Endothelial cell of umbilical vein (primary cell): ENCODE data around the gene HECW1. TPM values are rescaled to one million over a fixed set of nuclear protein-coding genes. Genes with fewer than 3 reads are reported as not detected.

Source experiments
- BruUV-seq: library from RNA; stranded (reverse); fragments of 400-500 nt; replicated peaks from 2 replicates; lab custom pipeline; 2021; lab: Mats Ljungman, UMichigan
- CTCF ChIA-PET: fragments of 300-600, 350-600 bp; sonication (Branson Sonifier 250); formaldehyde crosslinking; loops from one replicate; lab custom pipeline; 2021; ENCODE audit warnings: antibody characterized with exemption, inconsistent platforms; lab: Charles Lee
- POLR2A ChIA-PET: fragments of 300-600, 350-600 bp; sonication (Branson Sonifier 250); formaldehyde crosslinking; loops from one replicate; lab custom pipeline; 2021; ENCODE audit warnings: antibody characterized with exemption, inconsistent platforms; lab: Charles Lee
- DNase-seq: peaks from one replicate; pipeline ENCODE4 v3.0.0-alpha.2; 2011; ENCODE audit warnings: low read depth, low spot score
- FAIRE-seq: peaks from 2 replicates; lab custom pipeline; 2011; peaks lifted over from hg19 to GRCh38; lab: Jason Lieb, UNC
- H2AFZ ChIP-seq: 2 replicates; pipeline ENCODE4 v1.6.0; 2012; ENCODE audit warnings: low read depth, low read length, control low read depth, inconsistent platforms
- H3K27ac ChIP-seq: 2 replicates; pipeline ENCODE4 v1.5.1; 2011; ENCODE audit warnings: low read depth, mild to moderate bottlenecking, control low read depth, low read length, moderate library complexity; ENCODE audit not compliant: insufficient read depth
- H3K27me3 ChIP-seq, 2 experiments: 2 replicates each; pipeline versions ENCODE4 v1.6.0 to v1.6.1; 2011; ENCODE audit warnings: low read length in 2 of 2, mixed read lengths in 1 of 2; ENCODE audit not compliant: control insufficient read depth in 2 of 2, insufficient read depth in 2 of 2
- H3K36me3 ChIP-seq, 2 experiments: 2 replicates in 1 of 2; 3 replicates in 1 of 2; pipeline ENCODE4 v1.5.1; 2011; ENCODE audit warnings: low read length in 2 of 2, mild to moderate bottlenecking in 1 of 2, moderate library complexity in 1 of 2; ENCODE audit not compliant: control insufficient read depth in 2 of 2, insufficient read depth in 2 of 2; ENCODE audit errors: extremely low read depth in 1 of 2
- H3K4me1 ChIP-seq: 3 replicates; pipeline ENCODE4 v1.5.1; 2011; ENCODE audit warnings: mild to moderate bottlenecking, low read length; ENCODE audit not compliant: control insufficient read depth, insufficient read depth; ENCODE audit errors: extremely low read depth
- H3K4me2 ChIP-seq: 2 replicates; pipeline ENCODE4 v1.6.1; 2011; ENCODE audit warnings: low read length, control low read depth, mixed read lengths; ENCODE audit not compliant: insufficient read depth
- H3K4me3 ChIP-seq, 3 experiments: fragments of 200-600 bp in 1 of 3; sonication (generic), shearing (Covaris generic) in 1 of 3; replicated peaks in 1 of 3; 2 replicates each; pipeline ENCODE4 v1.5.1; 2011 to 2016; ENCODE audit warnings: control low read depth in 3 of 3, low read length in 3 of 3, mild to moderate bottlenecking in 2 of 3, inconsistent platforms in 1 of 3, low read depth in 1 of 3, moderate library complexity in 1 of 3; ENCODE audit not compliant: insufficient read depth in 1 of 3
- H3K79me2 ChIP-seq: 2 replicates; pipeline ENCODE4 v1.6.0; 2012; ENCODE audit warnings: low read length, inconsistent platforms; ENCODE audit not compliant: control insufficient read depth, insufficient read depth
- H3K9ac ChIP-seq: replicated peaks from 2 replicates; pipeline ENCODE3; 2011; ENCODE audit warnings: low read length, control low read depth; ENCODE audit not compliant: insufficient read depth; ENCODE audit errors: extremely low read depth
- H3K9me1 ChIP-seq: replicated peaks from 3 replicates; pipeline ENCODE4 v1.6.0; 2011; ENCODE audit warnings: mild to moderate bottlenecking, low read length; ENCODE audit not compliant: control insufficient read depth, insufficient read depth; ENCODE audit errors: extremely low read depth
- H3K9me3 ChIP-seq: replicated peaks from 2 replicates; pipeline ENCODE4 v1.5.1; 2012; ENCODE audit warnings: low read length, inconsistent platforms; ENCODE audit not compliant: control insufficient read depth, insufficient read depth
- H4K20me1 ChIP-seq: replicated peaks from 2 replicates; pipeline ENCODE3; 2011; ENCODE audit warnings: mild to moderate bottlenecking, low read length; ENCODE audit not compliant: control insufficient read depth, insufficient read depth; ENCODE audit errors: extremely low read depth
- CTCF ChIP-seq, 2 donors: IDR thresholded peaks; 1 replicate in 1 of 2; 2 replicates in 1 of 2; pipeline ENCODE4 v1.5.1; 2011; ENCODE audit warnings: low read length in 2 of 2, mild to moderate bottlenecking in 2 of 2, moderate library complexity in 2 of 2, control low read depth in 1 of 2, inconsistent platforms in 1 of 2, low read depth in 1 of 2; ENCODE audit not compliant: insufficient read depth in 1 of 2; ENCODE audit errors: extremely low read depth in 1 of 2
- FOS ChIP-seq: IDR thresholded peaks from 2 replicates; pipeline ENCODE4 v1.6.1; 2011; ENCODE audit warnings: mild to moderate bottlenecking, low read length, moderate library complexity, borderline replicate concordance; ENCODE audit not compliant: insufficient read depth
- GATA2 ChIP-seq: IDR thresholded peaks from 2 replicates; pipeline ENCODE4 v1.7.0; 2011; ENCODE audit warnings: low read depth, mild to moderate bottlenecking, moderate library complexity, mixed read lengths, low read length; ENCODE audit not compliant: insufficient read length, insufficient read depth
- JUN ChIP-seq: IDR thresholded peaks from 2 replicates; pipeline ENCODE4 v1.6.1; 2011; ENCODE audit warnings: borderline replicate concordance, low read depth; ENCODE audit not compliant: insufficient read length, insufficient read depth
- MAX ChIP-seq: IDR thresholded peaks from 2 replicates; pipeline ENCODE4 v1.6.1; 2011; ENCODE audit not compliant: insufficient read depth, insufficient read length
- POLR2AphosphoS5 ChIP-seq: IDR thresholded peaks from 2 replicates; pipeline ENCODE4 v1.6.1; 2012; ENCODE audit warnings: low read depth, mild to moderate bottlenecking, control low read depth, low read length, moderate library complexity; ENCODE audit not compliant: insufficient read depth
- dilution Hi-C: fragments of 300-500 bp; cut with MboI; formaldehyde crosslinking; loops from one replicate; pipeline ENCODE4 v1.15.0; 2019; ENCODE audit warnings: low sequenced_read_pairs; ENCODE audit not compliant: extremely low pct_ligation_motif_present
- intact Hi-C: fragments of 100-400 bp; cut with micrococcal nuclease; formaldehyde crosslinking; loops from one replicate; pipeline ENCODE4 v1.10.0; 2022
- polyA plus RNA-seq, 4 experiments: library from polyadenylated mRNA; depleted of rRNA in 3 of 4; stranded (reverse) in 3 of 4; unstranded in 1 of 4; fragments of >200 nt; gene quantifications; 2 replicates each; pipeline versions ENCODE4 v1.2.1 to v1.2.3, GENCODE V29; 2011 to 2012; ENCODE audit warnings: missing spikeins in 1 of 4
- total RNA-seq: library from RNA; stranded (reverse); gene quantifications from 2 replicates; pipeline ENCODE4 v1.2.3, GENCODE V29; 2021

Gene HECW1
- total and polyA plus RNA-seq, 2 donors (not counting 3 experiments of a cell fraction or from before 2014, with no cell fraction given) = not detected

GRCh38 chr7:43076189-43076605 is 36.2 kb upstream of the HECW1 start:
- no peak for TF ChIP-seq POLR2AphosphoS5
- TF ChIP-seq CTCF (IDR thresholded peaks at IDR 0.05; ENCODE audit: extremely low read depth in 1 of 2, insufficient read depth in 1 of 2, low read depth in 1 of 2, low read length in 2 of 2) = no peak
- TF ChIP-seq JUN = no peak
- TF ChIP-seq MAX = no peak
- no peak for TF ChIP-seq GATA2
- no peak for TF ChIP-seq FOS
- peaks cover 0 to 2% of the 10 kb centered on the region in 2 experiments for H3K27me3 ChIP-seq
- no peak overlapping the region for H3K4me2 ChIP-seq
- H3K27ac ChIP-seq = no peak overlapping the region
- H3K9ac ChIP-seq = no peak overlapping the region
- H3K9me3 ChIP-seq = no peaks in the 10 kb centered on the region
- no peaks in the 10 kb centered on the region for H3K79me2 ChIP-seq
- intact Hi-C loops (no loop called here), dilution Hi-C loops (no loop called here)
- POLR2A ChIA-PET = no interaction called here
- no peaks in the 10 kb centered on the region for H3K4me1 ChIP-seq
- no peaks in the 10 kb centered on the region for H3K9me1 ChIP-seq
- no peaks in the 10 kb centered on the region for H4K20me1 ChIP-seq
- BruUV-seq = no TSS peak
- H3K4me3 ChIP-seq = no peak overlapping the region
- DNase-seq (no peak), FAIRE-seq (no peak)
- no peak overlapping the region for H2AFZ ChIP-seq
- no peaks in the 10 kb centered on the region for H3K36me3 ChIP-seq
- CTCF ChIA-PET = interaction anchor here (1.2 kb wide), 1 partner anchor 9 kb away, joined by 3 read pairs; no protein-coding TSS in a partner anchor
